ELF-1 (cell line): ENCODE data around the gene HMGCR.
"Not testable (repeated sequence)": the region's sequence is repeated elsewhere in the genome, so short reads cannot be mapped to it uniquely, and the experiment has no call there.

Experiments
- DNase-seq: peaks from one replicate; pipeline ENCODE4 v3.0.0-alpha.2; 2016; ENCODE audit warnings: low read depth, low spot score

The HMGCR gene

GRCh38 chr5:75336615-75337336 is at the start of gene HMGCR:
Gene HMGCR (plus strand): TSS chr5:75337220. CDS start chr5:75342606, 5,386 bp downstream.
- DNase-seq = peak; percentile 100

GRCh38 chr5:75291844-75292243 is 45.2 kb upstream of the HMGCR start:
- DNase-seq = not testable (repeated sequence)

GRCh38 chr5:75300084-75300483 is 36.9 kb upstream of the HMGCR start:
- DNase-seq = no peak

GRCh38 chr5:75303419-75303818 is 33.6 kb upstream of the HMGCR start:
- DNase-seq = no peak

- not testable (repeated sequence) for DNase-seq
Observed at GRCh38 chr5:75304486-75304885, 32.5 kb upstream of the HMGCR start.

GRCh38 chr5:75306746-75307145 is 30.3 kb upstream of the HMGCR start:
- no peak for DNase-seq

GRCh38 chr5:75310212-75310611 is 26.8 kb upstream of the HMGCR start:
- DNase-seq = no peak

GRCh38 chr5:75319148-75319547 is 17.9 kb upstream of the HMGCR start:
- not testable (repeated sequence) for DNase-seq

GRCh38 chr5:75319638-75320037 is 17.4 kb upstream of the HMGCR start:
- no peak for DNase-seq

- DNase-seq = no peak
Observed at GRCh38 chr5:75320371-75320770, 16.6 kb upstream of the HMGCR start.

GRCh38 chr5:75322066-75322465 is 15.0 kb upstream of the HMGCR start:
- peak; percentile 48 for DNase-seq

- no peak for DNase-seq
Observed at GRCh38 chr5:75324791-75325190, 12.2 kb upstream of the HMGCR start.

GRCh38 chr5:75325242-75325641 is 11.8 kb upstream of the HMGCR start:
- DNase-seq = no peak

- DNase-seq = no peak
Observed at GRCh38 chr5:75330404-75330803, 6.6 kb upstream of the HMGCR start.

- DNase-seq = no peak
Observed at GRCh38 chr5:75331095-75332090, 5.6 kb upstream of the HMGCR start.

GRCh38 chr5:75333759-75334158 is 3.3 kb upstream of the HMGCR start:
- DNase-seq = not testable (repeated sequence)

GRCh38 chr5:75334413-75334812 is 2.6 kb upstream of the HMGCR start:
- not testable (repeated sequence) for DNase-seq

GRCh38 chr5:75335486-75335885 is 1.5 kb upstream of the HMGCR start:
- no peak for DNase-seq

- no peak for DNase-seq
Observed at GRCh38 chr5:75335952-75336614, 937 bp upstream of the HMGCR start.

GRCh38 chr5:75337366-75338021 is 474 bp downstream of the HMGCR start:
- DNase-seq = peak; percentile 48

GRCh38 chr5:75338408-75338807 is 1.4 kb downstream of the HMGCR start:
- no peak for DNase-seq
